Esophagus muscularis mucosa (tissue), 3 donors: Measurements from ENCODE around the gene KRT73.

Source experiments
- POLR2A ChIP-seq: fragments of 450-650 bp; IDR thresholded peaks from one replicate; pipeline ENCODE4 v1.6.1; 2017; ENCODE audit warnings: antibody characterized with exemption, moderate library complexity, mild to moderate bottlenecking, low read depth
- POLR2AphosphoS5 ChIP-seq, 2 donors: sonication (generic); formaldehyde crosslinking; IDR thresholded peaks; one replicate each; pipeline ENCODE4 v1.6.1; 2017; ENCODE audit warnings: antibody characterized with exemption in 2 of 2
- TF ChIP-seq, protein P1 (sequence below), 3 experiments: fragments of 200-600 bp in 2 of 3; fragments of 450-650 bp in 1 of 3; sonication (generic) in 2 of 3; IDR thresholded peaks; one replicate each; pipeline ENCODE4 v1.5.1; 2017 to 2019; ENCODE audit warnings: antibody characterized with exemption in 3 of 3, mild to moderate bottlenecking in 2 of 3, moderate library complexity in 1 of 3

DNA sequence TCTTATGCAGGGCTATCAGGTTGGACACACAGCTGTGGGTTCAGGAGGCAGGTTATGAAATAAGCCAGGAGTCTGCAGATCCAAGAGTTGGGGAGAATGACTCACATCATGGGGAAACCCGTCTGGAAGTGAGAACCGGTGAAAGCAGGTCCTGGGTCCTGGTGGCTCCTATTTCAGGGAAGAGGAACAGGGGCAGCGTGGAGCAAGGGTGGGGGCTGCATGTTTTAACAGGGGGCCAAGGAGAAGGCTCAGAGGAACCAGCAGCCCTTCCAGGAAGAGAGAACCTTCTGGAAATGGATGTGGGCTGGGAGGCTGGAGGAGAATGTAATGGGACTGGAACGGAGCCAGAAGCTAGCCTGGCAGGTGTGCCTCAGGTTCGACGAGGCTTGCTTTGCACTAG is 36.9 kb downstream of the KRT73 start:
- TF ChIP-seq, protein P1, sequence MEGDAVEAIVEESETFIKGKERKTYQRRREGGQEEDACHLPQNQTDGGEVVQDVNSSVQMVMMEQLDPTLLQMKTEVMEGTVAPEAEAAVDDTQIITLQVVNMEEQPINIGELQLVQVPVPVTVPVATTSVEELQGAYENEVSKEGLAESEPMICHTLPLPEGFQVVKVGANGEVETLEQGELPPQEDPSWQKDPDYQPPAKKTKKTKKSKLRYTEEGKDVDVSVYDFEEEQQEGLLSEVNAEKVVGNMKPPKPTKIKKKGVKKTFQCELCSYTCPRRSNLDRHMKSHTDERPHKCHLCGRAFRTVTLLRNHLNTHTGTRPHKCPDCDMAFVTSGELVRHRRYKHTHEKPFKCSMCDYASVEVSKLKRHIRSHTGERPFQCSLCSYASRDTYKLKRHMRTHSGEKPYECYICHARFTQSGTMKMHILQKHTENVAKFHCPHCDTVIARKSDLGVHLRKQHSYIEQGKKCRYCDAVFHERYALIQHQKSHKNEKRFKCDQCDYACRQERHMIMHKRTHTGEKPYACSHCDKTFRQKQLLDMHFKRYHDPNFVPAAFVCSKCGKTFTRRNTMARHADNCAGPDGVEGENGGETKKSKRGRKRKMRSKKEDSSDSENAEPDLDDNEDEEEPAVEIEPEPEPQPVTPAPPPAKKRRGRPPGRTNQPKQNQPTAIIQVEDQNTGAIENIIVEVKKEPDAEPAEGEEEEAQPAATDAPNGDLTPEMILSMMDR (IDR thresholded peaks at IDR 0.05): no peak
- TF ChIP-seq POLR2AphosphoS5 (IDR thresholded peaks at IDR 0.05) (no peak), POLR2A (no peak)
